ENCODE data around the gene P2RX6.

DNA sequence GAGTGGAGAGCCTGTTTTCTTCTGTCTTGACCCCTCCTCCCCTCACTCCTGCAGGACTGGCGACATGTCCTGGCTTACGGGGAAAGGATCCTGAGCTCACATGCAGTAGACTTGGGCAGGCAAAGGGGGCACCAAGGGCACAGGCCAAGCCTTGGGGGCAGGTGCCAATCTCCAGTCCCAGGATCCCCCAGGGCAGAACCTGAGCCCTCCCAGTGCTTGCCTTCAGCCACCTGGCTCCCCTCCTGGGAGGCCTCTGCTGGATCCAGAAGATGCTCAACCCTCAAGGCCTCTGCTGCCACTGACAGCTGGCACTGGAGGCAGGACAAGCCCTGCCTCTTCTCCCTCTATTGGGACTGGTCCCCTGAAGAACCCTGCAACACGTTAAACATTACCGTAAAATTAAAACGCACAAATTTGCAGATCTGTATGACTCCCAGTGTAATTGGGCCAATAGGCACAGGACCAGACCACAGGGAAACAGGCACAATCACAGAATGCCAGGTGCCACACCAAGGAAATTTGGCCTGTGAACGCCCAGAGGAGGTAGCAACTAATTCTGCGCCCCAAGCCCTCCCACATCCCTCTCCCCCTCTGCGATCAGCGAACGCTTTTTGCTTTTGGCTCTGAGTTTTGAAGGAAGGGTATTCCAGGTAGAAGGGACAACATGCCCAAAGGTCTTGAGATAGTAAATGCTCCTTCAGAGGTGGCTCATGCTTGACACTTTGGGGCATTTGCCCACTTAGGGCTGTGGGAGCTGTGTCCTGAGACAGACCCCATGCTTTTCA is 33.8 kb upstream of the P2RX6 start:
- TF ChIP-seq SUZ12 (IDR thresholded peaks at IDR 0.05) (no peak), BHLHE40 (IDR thresholded peaks at IDR 0.05; ENCODE audit: borderline replicate concordance) (no peak), CTBP1 (IDR thresholded peaks at IDR 0.05; ENCODE audit: borderline replicate concordance) (no peak), ELF4 (IDR thresholded peaks at IDR 0.05) (no peak), TARDBP (IDR thresholded peaks at IDR 0.05) (no peak), FOXK2 (IDR thresholded peaks at IDR 0.05) (no peak), NFRKB (IDR thresholded peaks at IDR 0.05) (no peak), FOXA1 (IDR thresholded peaks at IDR 0.05) (no peak)
